Measurements from ENCODE around the gene IRGQ.

The IRGQ gene

DNA sequence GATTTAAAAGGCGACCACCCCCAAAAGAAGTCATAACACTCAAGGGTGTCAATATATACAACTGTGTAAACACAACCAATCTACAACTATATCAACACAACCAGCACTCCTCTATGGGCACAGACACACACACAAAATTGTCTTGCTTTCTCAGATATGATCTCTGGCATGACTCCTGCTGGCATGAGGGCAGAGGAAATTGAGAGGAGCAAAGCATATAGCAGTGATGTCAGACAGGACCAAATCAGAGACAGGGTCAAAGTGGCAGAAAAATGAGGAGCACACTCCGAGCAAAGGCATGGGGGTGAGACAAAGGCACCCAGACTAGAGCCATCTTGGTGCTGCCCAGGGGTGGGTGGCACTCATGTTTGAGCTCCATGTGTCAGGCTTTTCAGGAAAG lies 9.6 kb downstream of the IRGQ start:
- Histone ChIP-seq H3K9ac (ENCODE audit: low read length in 2 of 2) (no peak overlapping the region), H3K9me3 (ENCODE audit: control insufficient read depth in 2 of 2, low read length in 2 of 2) (no peaks in the 10 kb centered on the region), H3K4me1 (ENCODE audit: control insufficient read depth, insufficient read depth, low read length) (peaks cover 6% of the 10 kb centered on the region), H3K4me3 (ENCODE audit: low read length in 2 of 2) (no peak overlapping the region), H3K27ac (ENCODE audit: low read length) (no peak overlapping the region), H3K36me3 (ENCODE audit: control insufficient read depth in 2 of 2, insufficient read depth in 2 of 2, low read length in 2 of 2) (peaks cover 17% of the 10 kb centered on the region in 2 donors), H3K27me3 (ENCODE audit: control insufficient read depth in 1 of 2, insufficient read depth in 2 of 2, low read length in 2 of 2) (no peaks in the 10 kb centered on the region)

DNA sequence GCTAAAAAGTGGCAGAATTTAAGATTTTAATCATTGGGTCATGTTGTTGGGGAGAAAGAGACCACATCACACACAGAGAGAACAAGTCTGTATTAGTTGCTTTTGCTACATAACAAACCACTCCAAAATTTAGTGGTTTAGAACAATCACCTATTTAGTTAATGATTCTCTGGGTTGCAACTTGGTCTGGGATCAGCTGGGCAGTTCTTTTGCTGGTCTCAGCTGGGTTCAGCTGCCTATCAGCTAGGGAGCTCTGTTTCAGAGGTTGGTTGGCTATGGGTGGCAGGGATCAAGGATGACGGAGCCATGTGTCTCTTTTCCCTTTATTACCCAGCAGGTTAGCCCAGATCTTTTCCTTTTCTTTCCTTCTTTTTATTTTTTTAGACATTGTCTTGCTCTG lies 11.4 kb downstream of the IRGQ start:
- Histone ChIP-seq H3K4me1 (ENCODE audit: control insufficient read depth, insufficient read depth, low read length) (peaks cover 15% of the 10 kb centered on the region), H3K36me3 (ENCODE audit: control insufficient read depth in 2 of 2, insufficient read depth in 2 of 2, low read length in 2 of 2) (peaks cover 5 to 10% of the 10 kb centered on the region in 2 donors), H3K27me3 (ENCODE audit: control insufficient read depth in 1 of 2, insufficient read depth in 2 of 2, low read length in 2 of 2) (no peaks in the 10 kb centered on the region), H3K4me3 (ENCODE audit: low read length in 2 of 2) (no peak overlapping the region), H3K27ac (ENCODE audit: low read length) (no peak overlapping the region), H3K9me3 (ENCODE audit: control insufficient read depth in 2 of 2, low read length in 2 of 2) (no peaks in the 10 kb centered on the region), H3K9ac (ENCODE audit: low read length in 2 of 2) (no peak overlapping the region)

DNA sequence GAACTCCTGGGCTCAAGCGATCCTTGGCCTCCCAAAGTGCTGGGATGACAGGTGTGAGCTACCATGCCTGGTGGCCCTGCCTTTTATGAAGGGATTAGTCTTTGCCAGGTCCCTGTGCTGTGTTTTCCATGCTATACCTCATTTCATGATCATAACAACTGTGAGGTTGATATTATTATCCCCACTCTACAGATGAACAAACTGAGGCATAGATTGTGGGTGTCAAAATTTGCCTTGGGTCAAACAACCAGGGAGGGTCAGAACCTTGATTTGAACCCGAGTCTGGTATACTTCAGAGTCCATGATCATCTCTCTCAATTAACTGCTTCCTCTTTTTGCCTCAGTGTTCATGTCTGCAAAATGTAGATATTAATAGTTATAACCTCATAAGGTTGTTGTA lies 13.4 kb downstream of the IRGQ start:
- H3K9ac ChIP-seq (ENCODE audit: low read length in 2 of 2): no peak overlapping the region
- H3K27me3 ChIP-seq (ENCODE audit: control insufficient read depth in 1 of 2, insufficient read depth in 2 of 2, low read length in 2 of 2): no peaks in the 10 kb centered on the region
- H3K36me3 ChIP-seq (ENCODE audit: control insufficient read depth in 2 of 2, insufficient read depth in 2 of 2, low read length in 2 of 2): peaks cover 5 to 6% of the 10 kb centered on the region in 2 donors
- H3K9me3 ChIP-seq (ENCODE audit: control insufficient read depth in 2 of 2, low read length in 2 of 2): no peaks in the 10 kb centered on the region
- H3K4me1 ChIP-seq (ENCODE audit: control insufficient read depth, insufficient read depth, low read length): peaks cover 15% of the 10 kb centered on the region
- no peak overlapping the region for H3K4me3 ChIP-seq (ENCODE audit: low read length in 2 of 2)
- H3K27ac ChIP-seq (ENCODE audit: low read length): peak overlapping the region; percentile 18

DNA sequence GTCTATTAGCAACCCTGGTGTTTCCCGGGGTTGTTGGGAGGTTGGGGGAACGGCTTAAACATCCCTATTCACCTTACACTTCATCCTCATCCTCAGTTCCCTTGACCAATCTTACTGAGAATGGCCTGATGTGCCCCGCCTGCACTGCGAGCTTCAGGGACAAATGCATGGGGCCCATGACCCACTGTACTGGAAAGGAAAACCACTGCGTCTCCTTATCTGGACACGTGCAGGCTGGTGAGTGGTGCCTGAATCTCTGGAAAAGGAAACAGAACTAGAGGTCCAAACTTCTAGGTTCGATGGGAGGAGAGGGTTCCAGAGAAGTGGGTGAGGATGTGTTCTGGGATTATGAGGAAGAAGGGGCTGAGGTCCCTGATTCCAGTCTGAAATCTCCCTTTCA lies 14.5 kb downstream of the IRGQ start:
- H3K4me1 ChIP-seq (ENCODE audit: control insufficient read depth, insufficient read depth, low read length): peaks cover 17% of the 10 kb centered on the region
- peak overlapping the region; percentile 83 to 91 for H3K4me3 ChIP-seq (ENCODE audit: low read length in 2 of 2)
- peaks cover 3 to 5% of the 10 kb centered on the region in 2 donors for H3K36me3 ChIP-seq (ENCODE audit: control insufficient read depth in 2 of 2, insufficient read depth in 2 of 2, low read length in 2 of 2)
- peak overlapping the region; percentile 41 for H3K27ac ChIP-seq (ENCODE audit: low read length)
- H3K9me3 ChIP-seq (ENCODE audit: control insufficient read depth in 2 of 2, low read length in 2 of 2): no peaks in the 10 kb centered on the region
- peak overlapping the region; percentile 47 to 82 for H3K9ac ChIP-seq (ENCODE audit: low read length in 2 of 2)
- no peaks in the 10 kb centered on the region for H3K27me3 ChIP-seq (ENCODE audit: control insufficient read depth in 1 of 2, insufficient read depth in 2 of 2, low read length in 2 of 2)

DNA sequence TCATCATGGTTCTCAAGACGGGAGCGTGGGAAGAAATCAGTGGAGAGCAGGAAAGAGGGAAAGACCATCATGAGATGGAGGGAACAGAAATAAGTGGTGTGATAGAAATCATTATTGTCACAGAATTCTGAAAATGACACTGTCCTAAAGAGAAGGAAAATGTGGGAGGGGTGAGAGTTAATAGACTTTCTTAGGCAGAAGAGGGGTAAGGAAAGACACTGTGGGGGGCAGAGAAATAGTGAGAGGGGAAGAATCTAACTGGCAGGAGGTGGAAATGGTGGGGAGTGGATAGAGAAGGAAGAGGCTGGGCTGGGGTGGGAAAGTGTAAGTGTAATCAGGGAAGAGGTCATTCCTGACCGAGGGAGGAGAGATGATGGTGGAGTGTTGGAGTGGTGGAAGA lies 17.1 kb downstream of the IRGQ start:
- no peaks in the 10 kb centered on the region for H3K9me3 ChIP-seq (ENCODE audit: control insufficient read depth in 2 of 2, low read length in 2 of 2)
- peaks cover 29% of the 10 kb centered on the region for H3K4me1 ChIP-seq (ENCODE audit: control insufficient read depth, insufficient read depth, low read length)
- no peak overlapping the region for H3K4me3 ChIP-seq (ENCODE audit: low read length in 2 of 2)
- H3K9ac ChIP-seq (ENCODE audit: low read length in 2 of 2): no peak overlapping the region
- no peak overlapping the region for H3K27ac ChIP-seq (ENCODE audit: low read length)
- H3K36me3 ChIP-seq (ENCODE audit: control insufficient read depth in 2 of 2, insufficient read depth in 2 of 2, low read length in 2 of 2): no peaks in the 10 kb centered on the region
- H3K27me3 ChIP-seq (ENCODE audit: control insufficient read depth in 1 of 2, insufficient read depth in 2 of 2, low read length in 2 of 2): no peaks in the 10 kb centered on the region

DNA sequence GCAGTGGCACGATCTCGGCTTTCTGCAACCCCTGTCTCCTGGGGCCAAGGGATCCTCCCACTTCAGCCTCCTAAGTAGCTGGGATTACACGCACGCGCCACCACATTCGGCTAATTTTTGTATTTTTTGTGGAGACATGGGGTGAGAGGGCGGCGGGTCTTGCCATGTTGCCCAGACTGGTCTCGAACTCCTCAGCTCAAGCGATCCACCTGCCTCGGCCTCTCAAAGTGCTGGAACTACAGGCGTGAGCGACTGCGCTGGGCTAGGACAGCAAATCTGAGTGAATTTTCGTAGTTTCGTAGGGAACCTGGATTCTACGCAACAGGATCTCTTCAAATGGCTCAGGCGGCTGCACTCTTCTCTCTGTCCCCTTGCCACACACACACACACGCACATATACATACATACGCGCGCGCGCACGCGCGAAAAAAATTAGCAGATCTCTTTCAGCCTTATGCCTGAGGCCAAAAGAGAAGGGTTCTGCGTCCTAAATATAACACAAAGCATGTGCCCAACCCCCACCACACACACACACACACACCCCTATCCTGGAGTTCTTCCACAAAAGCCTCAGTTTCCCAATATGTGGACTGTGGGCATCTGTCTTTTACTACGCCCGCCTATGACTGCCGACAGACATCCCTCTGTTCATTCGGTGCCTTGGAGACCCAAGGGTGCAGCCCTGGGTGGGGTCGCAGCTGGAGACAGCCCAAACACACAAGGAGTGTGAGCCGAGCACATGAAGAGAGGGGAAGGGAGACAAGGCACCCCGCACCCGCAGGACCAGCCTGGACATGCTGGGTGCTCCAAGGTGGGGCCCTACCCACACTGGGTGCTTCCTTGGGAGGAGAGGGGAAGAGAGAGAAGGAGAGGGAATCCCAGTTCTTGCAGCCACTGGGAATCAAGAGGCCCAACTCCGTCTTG lies 19.7 kb downstream of the IRGQ start:
- Histone ChIP-seq H3K27ac (ENCODE audit: low read length) (peak overlapping the region; percentile 37), H3K9ac (ENCODE audit: low read length in 2 of 2) (peak overlapping the region in 1 of 2 donors; percentile 55), H3K4me1 (ENCODE audit: control insufficient read depth, insufficient read depth, low read length) (peaks cover 22% of the 10 kb centered on the region)

GRCh38 chr19:43575156-43575950 lies 20.6 kb downstream of the IRGQ start, which contains the start of the genes PINLYP and XRCC1:
Gene PINLYP (plus strand): TSS chr19:43575801. CDS start chr19:43577192, 1,391 bp downstream.
Gene XRCC1 (minus strand): TSS chr19:43575527. CDS start chr19:43575458, 69 bp downstream.
- H3K27ac ChIP-seq (ENCODE audit: low read length): peak within 1 kb of the TSS; percentile 90
- H3K36me3 ChIP-seq (ENCODE audit: control insufficient read depth in 2 of 2, insufficient read depth in 2 of 2, low read length in 2 of 2): no peaks in the 10 kb centered on the region
- H3K4me3 ChIP-seq (ENCODE audit: low read length in 2 of 2): peak within 1 kb of the TSS; percentile 95 to 100
- H3K27me3 ChIP-seq (ENCODE audit: control insufficient read depth in 1 of 2, insufficient read depth in 2 of 2, low read length in 2 of 2): no peaks in the 10 kb centered on the region
- peaks cover 18% of the 10 kb centered on the region for H3K4me1 ChIP-seq (ENCODE audit: control insufficient read depth, insufficient read depth, low read length)
- H3K9ac ChIP-seq (ENCODE audit: low read length in 2 of 2): peak within 1 kb of the TSS; percentile 98 to 99
- H3K9me3 ChIP-seq (ENCODE audit: control insufficient read depth in 2 of 2, low read length in 2 of 2): no peaks in the 10 kb centered on the region

More for the DNA sequence above, 19.7 kb downstream of the IRGQ start:
- Histone ChIP-seq H3K4me3 (ENCODE audit: low read length in 2 of 2) (peak overlapping the region; percentile 59 to 69), H3K9me3 (ENCODE audit: control insufficient read depth in 2 of 2, low read length in 2 of 2) (no peaks in the 10 kb centered on the region), H3K27me3 (ENCODE audit: control insufficient read depth in 1 of 2, insufficient read depth in 2 of 2, low read length in 2 of 2) (no peaks in the 10 kb centered on the region), H3K36me3 (ENCODE audit: control insufficient read depth in 2 of 2, insufficient read depth in 2 of 2, low read length in 2 of 2) (no peaks in the 10 kb centered on the region)

DNA sequence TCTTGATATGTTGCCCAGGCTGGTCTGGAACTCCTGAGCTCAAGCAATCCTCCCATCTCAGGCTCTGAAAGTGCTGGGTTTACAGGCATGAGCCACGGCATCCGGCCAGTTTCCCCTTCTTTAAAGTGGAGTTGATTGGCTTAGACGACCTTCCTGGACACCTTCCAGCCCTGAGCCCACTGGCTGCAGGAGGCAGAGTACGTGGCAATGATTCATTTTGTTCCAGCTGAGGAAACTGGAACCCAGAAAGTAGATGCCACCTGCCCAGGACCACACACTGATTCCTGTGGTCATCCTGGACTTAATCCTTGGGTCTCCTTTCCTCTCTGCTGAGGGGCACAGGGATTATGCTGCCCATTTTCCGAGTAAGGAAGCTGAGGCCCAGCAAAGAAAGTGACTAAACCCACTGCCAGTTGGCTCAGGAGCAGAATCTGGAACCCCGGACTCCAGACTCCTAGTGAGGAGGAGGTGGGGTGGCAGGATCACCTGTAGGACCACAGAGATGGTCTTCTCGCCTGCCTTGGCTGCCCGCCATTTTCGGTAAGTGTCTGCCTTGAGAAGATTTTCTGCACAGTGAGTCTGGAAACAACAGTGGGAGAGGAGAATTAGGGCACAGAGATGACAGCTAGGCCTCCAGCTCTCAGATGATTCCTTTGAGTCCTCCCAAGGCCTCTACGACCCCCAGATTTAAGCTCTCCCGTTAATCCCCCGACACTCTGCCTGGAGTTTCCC lies 21.3 kb downstream of the IRGQ start:
- Histone ChIP-seq H3K9ac (ENCODE audit: low read length in 2 of 2) (peak overlapping the region; percentile 98 to 99), H3K4me1 (ENCODE audit: control insufficient read depth, insufficient read depth, low read length) (peaks cover 15% of the 10 kb centered on the region), H3K27ac (ENCODE audit: low read length) (peak overlapping the region; percentile 90), H3K27me3 (ENCODE audit: control insufficient read depth in 1 of 2, insufficient read depth in 2 of 2, low read length in 2 of 2) (no peaks in the 10 kb centered on the region), H3K9me3 (ENCODE audit: control insufficient read depth in 2 of 2, low read length in 2 of 2) (no peaks in the 10 kb centered on the region), H3K4me3 (ENCODE audit: low read length in 2 of 2) (peak overlapping the region; percentile 95 to 100), H3K36me3 (ENCODE audit: control insufficient read depth in 2 of 2, insufficient read depth in 2 of 2, low read length in 2 of 2) (no peaks in the 10 kb centered on the region)

- Histone ChIP-seq H3K27me3 (ENCODE audit: control insufficient read depth in 1 of 2, insufficient read depth in 2 of 2, low read length in 2 of 2) (no peaks in the 10 kb centered on the region), H3K27ac (ENCODE audit: low read length) (no peak overlapping the region), H3K9ac (ENCODE audit: low read length in 2 of 2) (no peak overlapping the region), H3K9me3 (ENCODE audit: control insufficient read depth in 2 of 2, low read length in 2 of 2) (no peaks in the 10 kb centered on the region), H3K36me3 (ENCODE audit: control insufficient read depth in 2 of 2, insufficient read depth in 2 of 2, low read length in 2 of 2) (no peaks in the 10 kb centered on the region), H3K4me1 (ENCODE audit: control insufficient read depth, insufficient read depth, low read length) (peaks cover 15% of the 10 kb centered on the region), H3K4me3 (ENCODE audit: low read length in 2 of 2) (no peak overlapping the region)
These were observed 23.8 kb downstream of the IRGQ start for GRCh38 chr19:43572171-43572588.

DNA sequence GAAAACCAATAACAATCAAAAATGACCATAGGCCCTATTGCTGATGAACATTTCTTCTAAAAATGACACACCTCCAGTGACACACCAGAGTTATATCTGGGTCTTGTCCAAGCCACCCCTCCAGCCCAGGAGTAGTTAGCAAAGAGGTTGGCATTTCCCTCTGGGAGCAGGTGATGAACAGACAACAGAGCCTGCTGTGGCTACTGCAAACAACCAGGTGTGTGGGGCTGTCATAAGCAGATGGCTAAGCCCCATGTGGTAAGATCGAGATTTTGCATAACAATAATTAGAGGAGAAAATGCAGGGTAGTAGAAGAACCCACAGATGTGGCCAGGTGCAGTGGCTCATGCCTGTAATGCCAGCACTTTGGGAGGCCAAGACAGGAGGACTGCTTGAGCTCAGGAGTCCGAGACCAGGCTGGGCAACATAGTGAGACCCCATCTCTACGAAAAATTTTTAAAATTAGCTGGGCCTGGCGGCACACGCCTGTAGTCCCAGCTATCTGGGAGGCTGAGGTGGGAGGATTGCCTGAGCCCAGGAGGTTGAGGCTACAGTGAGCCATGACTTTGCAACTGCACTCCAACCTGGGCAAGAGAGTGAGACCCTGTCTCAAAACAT lies 25.7 kb downstream of the IRGQ start:
- Histone ChIP-seq H3K9me3 (ENCODE audit: control insufficient read depth in 2 of 2, low read length in 2 of 2) (no peaks in the 10 kb centered on the region), H3K27me3 (ENCODE audit: control insufficient read depth in 1 of 2, insufficient read depth in 2 of 2, low read length in 2 of 2) (no peaks in the 10 kb centered on the region), H3K9ac (ENCODE audit: low read length in 2 of 2) (no peak overlapping the region), H3K36me3 (ENCODE audit: control insufficient read depth in 2 of 2, insufficient read depth in 2 of 2, low read length in 2 of 2) (no peaks in the 10 kb centered on the region), H3K4me1 (ENCODE audit: control insufficient read depth, insufficient read depth, low read length) (peaks cover 10% of the 10 kb centered on the region), H3K4me3 (ENCODE audit: low read length in 2 of 2) (no peak overlapping the region), H3K27ac (ENCODE audit: low read length) (no peak overlapping the region)
